OCI-LY3 (cell line): ENCODE measurements around the gene NSRP1.

Experiments
- H2AFZ ChIP-seq: fragments of 200-600, 300-600 bp; shearing (Covaris generic); 2 replicates; pipeline ENCODE4 v1.6.0; 2014; ENCODE audit warnings: antibody characterized with exemption, low read depth, low read length
- H3K27ac ChIP-seq: fragments of 200-600, 300-600 bp; sonication (generic); 2 replicates; pipeline ENCODE4 v1.5.1; 2014; ENCODE audit warnings: mild to moderate bottlenecking, low read length, moderate library complexity, mixed read lengths
- H3K27me3 ChIP-seq: fragments of 200-600, 300-600 bp; sonication (generic); 2 replicates; pipeline ENCODE4 v1.6.1; 2014; ENCODE audit warnings: low read depth, low read length, mixed read lengths
- H3K36me3 ChIP-seq: fragments of 200-600, 300-600 bp; sonication (generic); replicated peaks from 2 replicates; pipeline ENCODE3; 2014; ENCODE audit warnings: low read depth, low read length, mixed read lengths
- H3K4me1 ChIP-seq: fragments of 300-600, 200-600 bp; sonication (generic); 2 replicates; pipeline ENCODE4 v1.6.1; 2014; ENCODE audit warnings: low read length, mixed read lengths
- H3K4me2 ChIP-seq: fragments of 200-600, 300-600 bp; sonication (generic); 2 replicates; pipeline ENCODE4 v1.6.1; 2014; ENCODE audit warnings: low read length, mixed read lengths
- H3K4me3 ChIP-seq: fragments of 300-600, 200-600 bp; sonication (generic); 2 replicates; pipeline ENCODE4 v1.5.1; 2014; ENCODE audit warnings: antibody characterized with exemption, mild to moderate bottlenecking, low read length, moderate library complexity
- H3K79me2 ChIP-seq: fragments of 300-600, 200-600 bp; shearing (Covaris generic); 2 replicates; pipeline ENCODE4 v1.6.1; 2014; ENCODE audit warnings: mild to moderate bottlenecking, low read length, mixed read lengths
- H3K9ac ChIP-seq: fragments of 300-600, 200-600 bp; shearing (Covaris generic); 2 replicates; pipeline ENCODE4 v1.6.0; 2014; ENCODE audit warnings: mild to moderate bottlenecking, low read length, moderate library complexity
- H3K9me3 ChIP-seq: fragments of 200-600, 300-600 bp; shearing (Covaris generic); 2 replicates; pipeline ENCODE4 v1.6.1; 2014; ENCODE audit warnings: low read length, mixed read lengths; ENCODE audit not compliant: insufficient read depth
- H4K20me1 ChIP-seq: fragments of 200-600, 300-600 bp; sonication (generic); 2 replicates; pipeline ENCODE4 v1.6.1; 2016; ENCODE audit warnings: low read length, mixed read lengths; ENCODE audit not compliant: insufficient read depth
- CTCF ChIP-seq: fragments of 200-600, 300-600 bp; sonication (generic); IDR thresholded peaks from 2 replicates; pipeline ENCODE4 v1.5.1; 2014; ENCODE audit warnings: antibody characterized with exemption, low read length, low read depth
- EZH2phosphoT487 ChIP-seq: fragments of 200-600 bp; shearing (Covaris generic); IDR thresholded peaks from 2 replicates; pipeline ENCODE4 v1.6.1; 2018; ENCODE audit warnings: antibody characterized with exemption, mixed run types, low read depth

The NSRP1 gene

GRCh38 chr17:30234964-30235363 lies 118.3 kb downstream of the NSRP1 start:
- H3K9ac ChIP-seq, result no peak overlapping the region
- H3K4me1 ChIP-seq, result peaks cover 6% of the 10 kb centered on the region; the same call in 1 of the 2 replicates
- TF ChIP-seq CTCF, result no peak
- TF ChIP-seq EZH2phosphoT487, result no peak
- H4K20me1 ChIP-seq, result no peaks in the 10 kb centered on the region
- no peak overlapping the region for H3K4me2 ChIP-seq
- peaks cover 41% of the 10 kb centered on the region for H3K27me3 ChIP-seq
- no peak overlapping the region for H2AFZ ChIP-seq
- no peaks in the 10 kb centered on the region for H3K79me2 ChIP-seq
- H3K9me3 ChIP-seq, result no peaks in the 10 kb centered on the region
- H3K4me3 ChIP-seq, result no peak overlapping the region
- no peaks in the 10 kb centered on the region for H3K36me3 ChIP-seq
- no peak overlapping the region for H3K27ac ChIP-seq

GRCh38 chr17:30235386-30236296 lies 119.0 kb downstream of the NSRP1 start, which contains the start of gene SLC6A4:
SLC6A4 (minus strand) TSS chr17:30235697; CDS start chr17:30221958, 13,739 bp downstream.
- Histone ChIP-seq H3K9ac (no peak within 1 kb of the TSS), H3K9me3 (no peaks in the 10 kb centered on the region), H3K79me2 (no peaks in the 10 kb centered on the region), H3K4me2 (no peak within 1 kb of the TSS), H3K4me3 (no peak within 1 kb of the TSS), H3K27me3 (peaks cover 41% of the 10 kb centered on the region), H3K4me1 (no peaks in the 10 kb centered on the region; the same call in 1 of the 2 replicates), H3K27ac (no peak within 1 kb of the TSS), H3K36me3 (no peaks in the 10 kb centered on the region), H4K20me1 (no peaks in the 10 kb centered on the region), H2AFZ (no peak within 1 kb of the TSS)
- TF ChIP-seq CTCF, result no peak
- no peak for TF ChIP-seq EZH2phosphoT487
